ENCODE measurements around the gene FBXO34. TPM values are rescaled to one million over a fixed set of nuclear protein-coding genes. Genes with fewer than 3 reads are reported as not detected.

FBXO34 gene
- total RNA-seq, 1 experiment from 2014 or later: 12.0 TPM

GRCh38 chr14:55366271-55366670, 95.0 kb downstream of the FBXO34 start:
- ChIA-PET POLR2A (interaction anchor here (1.2 to 1.7 kb wide), 2 partner anchors 44 to 94 kb away, joined by 3 to 4 read pairs; no protein-coding TSS in a partner anchor), CTCF (no interaction called here)
- intact Hi-C loops (cut with micrococcal nuclease): no loop called here
- H3K27ac Mint-ChIP-seq (ENCODE audit: low read depth, unreplicated experiment): no peak overlapping the region
- no peak overlapping the region for H3K4me3 Mint-ChIP-seq (ENCODE audit: unreplicated experiment)
- peak; percentile 45 for DNase-seq (ENCODE audit: unreplicated experiment)
- peaks cover 5% of the 10 kb centered on the region for H3K4me1 Mint-ChIP-seq (ENCODE audit: insufficient read depth, unreplicated experiment)
- H3K36me3 Mint-ChIP-seq (ENCODE audit: insufficient read depth, unreplicated experiment): peaks cover 63% of the 10 kb centered on the region
- no peak for TF ChIP-seq CTCF (IDR thresholded peaks at IDR 0.05; ENCODE audit: unreplicated experiment)
- no peaks in the 10 kb centered on the region for H3K27me3 Mint-ChIP-seq (ENCODE audit: insufficient read depth, unreplicated experiment)
- BruUV-seq (replicated peaks): no TSS peak
- no peaks in the 10 kb centered on the region for H3K9me3 Mint-ChIP-seq (ENCODE audit: unreplicated experiment)

GRCh38 chr14:55370883-55371455, 99.7 kb downstream of the FBXO34 start:
- no peaks in the 10 kb centered on the region for H3K27me3 Mint-ChIP-seq (ENCODE audit: insufficient read depth, unreplicated experiment)
- intact Hi-C loops (cut with micrococcal nuclease): no loop called here
- ChIA-PET CTCF (no interaction called here), POLR2A (interaction anchor here (0.6 to 1.2 kb wide), 2 partner anchors 39 to 64 kb away, joined by 3 read pairs; no protein-coding TSS in a partner anchor)
- peaks cover 46% of the 10 kb centered on the region for H3K36me3 Mint-ChIP-seq (ENCODE audit: insufficient read depth, unreplicated experiment)
- DNase-seq (ENCODE audit: unreplicated experiment): no peak
- no TSS peak for BruUV-seq (replicated peaks)
- H3K4me1 Mint-ChIP-seq (ENCODE audit: insufficient read depth, unreplicated experiment): peaks cover 5% of the 10 kb centered on the region
- TF ChIP-seq CTCF (IDR thresholded peaks at IDR 0.05; ENCODE audit: unreplicated experiment): no peak
- H3K4me3 Mint-ChIP-seq (ENCODE audit: unreplicated experiment): no peak overlapping the region
- no peak overlapping the region for H3K27ac Mint-ChIP-seq (ENCODE audit: low read depth, unreplicated experiment)
- H3K9me3 Mint-ChIP-seq (ENCODE audit: unreplicated experiment): no peaks in the 10 kb centered on the region

- TF ChIP-seq CTCF (IDR thresholded peaks at IDR 0.05; ENCODE audit: unreplicated experiment): no peak
- no TSS peak for BruUV-seq (replicated peaks)
- ChIA-PET POLR2A (interaction anchor here (0.6 to 1.1 kb wide), 2 partner anchors 24 to 100 kb away, joined by 3 read pairs; no protein-coding TSS in a partner anchor), CTCF (interaction anchor here (0.9 kb wide), 1 partner anchor 159 kb away, joined by 3 read pairs; no protein-coding TSS in a partner anchor)
- H3K4me3 Mint-ChIP-seq (ENCODE audit: unreplicated experiment): no peak overlapping the region
- intact Hi-C loops (cut with micrococcal nuclease): no loop called here
- H3K27me3 Mint-ChIP-seq (ENCODE audit: insufficient read depth, unreplicated experiment): no peaks in the 10 kb centered on the region
- H3K4me1 Mint-ChIP-seq (ENCODE audit: insufficient read depth, unreplicated experiment): no peaks in the 10 kb centered on the region
- no peak for DNase-seq (ENCODE audit: unreplicated experiment)
- peaks cover 46% of the 10 kb centered on the region for H3K36me3 Mint-ChIP-seq (ENCODE audit: insufficient read depth, unreplicated experiment)
- no peak overlapping the region for H3K27ac Mint-ChIP-seq (ENCODE audit: low read depth, unreplicated experiment)
- no peaks in the 10 kb centered on the region for H3K9me3 Mint-ChIP-seq (ENCODE audit: unreplicated experiment)
Observed at GRCh38 chr14:55372423-55372822, 101.2 kb downstream of the FBXO34 start.

GRCh38 chr14:55372825-55373224, 101.6 kb downstream of the FBXO34 start:
- H3K4me1 Mint-ChIP-seq (ENCODE audit: insufficient read depth, unreplicated experiment): no peaks in the 10 kb centered on the region
- BruUV-seq (replicated peaks): no TSS peak
- H3K27me3 Mint-ChIP-seq (ENCODE audit: insufficient read depth, unreplicated experiment): no peaks in the 10 kb centered on the region
- ChIA-PET CTCF (interaction anchor here (0.6 kb wide), 1 partner anchor 18 kb away, joined by 4 read pairs; no protein-coding TSS in a partner anchor), POLR2A (interaction anchor here (0.6 to 1.1 kb wide), 2 partner anchors 24 to 100 kb away, joined by 3 read pairs; no protein-coding TSS in a partner anchor)
- no peak for DNase-seq (ENCODE audit: unreplicated experiment)
- no peak overlapping the region for H3K4me3 Mint-ChIP-seq (ENCODE audit: unreplicated experiment)
- H3K9me3 Mint-ChIP-seq (ENCODE audit: unreplicated experiment): no peaks in the 10 kb centered on the region
- no peak for TF ChIP-seq CTCF (IDR thresholded peaks at IDR 0.05; ENCODE audit: unreplicated experiment)
- H3K36me3 Mint-ChIP-seq (ENCODE audit: insufficient read depth, unreplicated experiment): peaks cover 45% of the 10 kb centered on the region
- no peak overlapping the region for H3K27ac Mint-ChIP-seq (ENCODE audit: low read depth, unreplicated experiment)
- intact Hi-C loops (cut with micrococcal nuclease): no loop called here

Data from MCF 10A (cell line).